Esophagus squamous epithelium (tissue), 4 donors: ENCODE measurements around the gene ZNF683.

Source experiments
- POLR2A ChIP-seq, 4 donors: fragments of 450-650 bp; IDR thresholded peaks; one replicate each; pipeline ENCODE4 v1.6.1; 2017; ENCODE audit warnings: antibody characterized with exemption in 4 of 4, mild to moderate bottlenecking in 4 of 4, moderate library complexity in 3 of 4
- TF ChIP-seq, protein P1 (sequence below), 6 experiments: fragments of 450-650 bp in 4 of 6; fragments of 200-600 bp in 2 of 6; sonication (generic) in 2 of 6; IDR thresholded peaks; one replicate each; pipeline ENCODE4 v1.5.1; 2016 to 2019; ENCODE audit warnings: antibody characterized with exemption in 6 of 6, mild to moderate bottlenecking in 4 of 6, moderate library complexity in 4 of 6

DNA sequence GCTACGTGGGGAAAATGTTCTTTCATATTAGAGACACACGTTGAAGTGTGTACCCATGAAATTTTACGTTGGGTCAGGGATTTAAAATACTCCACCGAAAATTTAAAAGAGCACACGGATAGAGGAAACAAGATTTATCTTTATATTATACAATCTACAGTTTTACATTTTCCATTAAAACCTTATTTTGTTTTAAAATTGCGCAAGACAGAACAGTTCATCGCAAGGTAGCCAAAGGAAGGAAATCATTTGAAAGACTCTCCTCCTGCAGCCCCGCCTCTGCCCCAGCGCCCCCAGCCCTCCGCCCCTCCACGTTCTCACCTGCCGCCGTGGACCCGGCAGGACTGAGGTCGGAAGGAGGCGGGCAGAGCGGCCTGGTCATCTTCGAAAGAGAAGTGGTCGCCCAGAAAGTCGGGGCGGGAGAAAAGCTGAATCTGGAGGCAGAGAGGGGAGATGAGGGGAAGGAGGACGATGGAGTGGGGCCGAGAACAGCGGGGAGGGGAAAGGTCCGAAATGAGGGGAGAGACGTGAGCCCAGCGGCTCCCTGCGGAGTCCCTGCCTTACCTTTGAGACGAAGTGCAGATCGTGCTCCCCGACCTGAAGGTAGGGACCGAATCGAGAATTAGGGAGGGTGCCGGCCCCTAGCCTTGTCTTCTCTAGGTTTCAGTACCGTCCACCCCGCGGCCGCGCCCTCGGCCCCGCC is 36.6 kb downstream of the ZNF683 start:
- TF ChIP-seq, protein P1, sequence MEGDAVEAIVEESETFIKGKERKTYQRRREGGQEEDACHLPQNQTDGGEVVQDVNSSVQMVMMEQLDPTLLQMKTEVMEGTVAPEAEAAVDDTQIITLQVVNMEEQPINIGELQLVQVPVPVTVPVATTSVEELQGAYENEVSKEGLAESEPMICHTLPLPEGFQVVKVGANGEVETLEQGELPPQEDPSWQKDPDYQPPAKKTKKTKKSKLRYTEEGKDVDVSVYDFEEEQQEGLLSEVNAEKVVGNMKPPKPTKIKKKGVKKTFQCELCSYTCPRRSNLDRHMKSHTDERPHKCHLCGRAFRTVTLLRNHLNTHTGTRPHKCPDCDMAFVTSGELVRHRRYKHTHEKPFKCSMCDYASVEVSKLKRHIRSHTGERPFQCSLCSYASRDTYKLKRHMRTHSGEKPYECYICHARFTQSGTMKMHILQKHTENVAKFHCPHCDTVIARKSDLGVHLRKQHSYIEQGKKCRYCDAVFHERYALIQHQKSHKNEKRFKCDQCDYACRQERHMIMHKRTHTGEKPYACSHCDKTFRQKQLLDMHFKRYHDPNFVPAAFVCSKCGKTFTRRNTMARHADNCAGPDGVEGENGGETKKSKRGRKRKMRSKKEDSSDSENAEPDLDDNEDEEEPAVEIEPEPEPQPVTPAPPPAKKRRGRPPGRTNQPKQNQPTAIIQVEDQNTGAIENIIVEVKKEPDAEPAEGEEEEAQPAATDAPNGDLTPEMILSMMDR (IDR thresholded peaks at IDR 0.05): no peak
- TF ChIP-seq POLR2A (IDR thresholded peaks at IDR 0.05): peak in 1 of 4 donors; percentile 7
